Amniotic stem cell (primary cell): ENCODE data around the gene SMARCA4.

ENCODE experiments used
- DNase-seq: peaks from one replicate; lab custom pipeline; 2025; lab: John Stamatoyannopoulos, UW

Gene SMARCA4

GRCh38 chr19:11012507-11012906 lies 51.7 kb downstream of the SMARCA4 start:
- DNase-seq = no peak

- no peak for DNase-seq
Observed at GRCh38 chr19:11013771-11014170, 52.9 kb downstream of the SMARCA4 start.

- no peak for DNase-seq
Observed at GRCh38 chr19:11014403-11014911, 53.6 kb downstream of the SMARCA4 start.

GRCh38 chr19:11016631-11017030 lies 55.8 kb downstream of the SMARCA4 start:
- DNase-seq = no peak

- no peak for DNase-seq
Observed at GRCh38 chr19:11017275-11018035, 56.6 kb downstream of the SMARCA4 start.

- DNase-seq = no peak
Observed at GRCh38 chr19:11018179-11018578, 57.3 kb downstream of the SMARCA4 start.

GRCh38 chr19:11018763-11019162 lies 57.9 kb downstream of the SMARCA4 start:
- no peak for DNase-seq

- no peak for DNase-seq
Observed at GRCh38 chr19:11019262-11019661, 58.4 kb downstream of the SMARCA4 start.

- no peak for DNase-seq
Observed at GRCh38 chr19:11019824-11020223, 59.0 kb downstream of the SMARCA4 start.

- DNase-seq = no peak
Observed at GRCh38 chr19:11020423-11020822, 59.6 kb downstream of the SMARCA4 start.

- DNase-seq = no peak
Observed at GRCh38 chr19:11020982-11021759, 60.3 kb downstream of the SMARCA4 start.

- DNase-seq = no peak
Observed at GRCh38 chr19:11021760-11022144, 60.9 kb downstream of the SMARCA4 start.

GRCh38 chr19:11023016-11023415 lies 62.2 kb downstream of the SMARCA4 start:
- DNase-seq = no peak

- DNase-seq = no peak
Observed at GRCh38 chr19:11023710-11024109, 62.9 kb downstream of the SMARCA4 start.

- DNase-seq = no peak
Observed at GRCh38 chr19:11024259-11024658, 63.4 kb downstream of the SMARCA4 start.

GRCh38 chr19:11025006-11025405 lies 64.2 kb downstream of the SMARCA4 start:
- DNase-seq = no peak

- DNase-seq = no peak
Observed at GRCh38 chr19:11025445-11025844, 64.6 kb downstream of the SMARCA4 start.

- DNase-seq = no peak
Observed at GRCh38 chr19:11025997-11026396, 65.2 kb downstream of the SMARCA4 start.

GRCh38 chr19:11027381-11027780 lies 66.6 kb downstream of the SMARCA4 start:
- DNase-seq = no peak

GRCh38 chr19:11028146-11028545 lies 67.3 kb downstream of the SMARCA4 start:
- DNase-seq = no peak

GRCh38 chr19:11031421-11032070 lies 70.7 kb downstream of the SMARCA4 start:
- DNase-seq = no peak

- DNase-seq = no peak
Observed at GRCh38 chr19:11033251-11033650, 72.4 kb downstream of the SMARCA4 start.

GRCh38 chr19:11033763-11034162 lies 72.9 kb downstream of the SMARCA4 start:
- no peak for DNase-seq
